Muscle layer of duodenum (tissue), 2 donors: ENCODE results near the gene CDK4.

Experiments
- H3K27ac ChIP-seq: one replicate; pipeline ENCODE4 v1.7.0; 2013; ENCODE audit warnings: mild to moderate bottlenecking, low read length
- H3K27me3 ChIP-seq: one replicate; pipeline ENCODE4 v1.7.0; 2013; ENCODE audit warnings: low read depth, mild to moderate bottlenecking, control low read depth, low read length
- H3K36me3 ChIP-seq, 2 donors: one replicate each; pipeline ENCODE4 v1.7.0; 2013; ENCODE audit warnings: low read length in 2 of 2, control low read depth in 1 of 2, mild to moderate bottlenecking in 1 of 2; ENCODE audit not compliant: insufficient read depth in 2 of 2, control insufficient read depth in 1 of 2
- H3K4me1 ChIP-seq, 2 donors: one replicate each; pipeline ENCODE4 v1.7.0; 2013; ENCODE audit warnings: low read length in 2 of 2, mild to moderate bottlenecking in 2 of 2, control low read depth in 1 of 2, moderate library complexity in 1 of 2; ENCODE audit not compliant: insufficient read depth in 2 of 2, control insufficient read depth in 1 of 2
- H3K4me3 ChIP-seq, 2 donors: one replicate each; pipeline ENCODE4 v1.7.0; 2013; ENCODE audit warnings: low read length in 2 of 2, low read depth in 1 of 2, mild to moderate bottlenecking in 1 of 2
- H3K9me3 ChIP-seq, 2 donors: one replicate each; pipeline ENCODE4 v1.7.0; 2013; ENCODE audit warnings: low read length in 2 of 2, control low read depth in 1 of 2, mild to moderate bottlenecking in 1 of 2; ENCODE audit not compliant: control insufficient read depth in 1 of 2
- donor health status: healthy.

CDK4 gene

GRCh38 chr12:57751788-57752667, at the start of gene CDK4:
Gene CDK4, minus strand, starts transcription at chr12:57752310. Its CDS starts 593 bp downstream, at chr12:57751717.
- H3K4me1 ChIP-seq = peaks cover 16 to 38% of the 10 kb centered on the region in 2 donors

GRCh38 chr12:57800965-57801364, 48.9 kb upstream of the CDK4 start:
- H3K9me3 ChIP-seq = no peaks in the 10 kb centered on the region
- H3K36me3 ChIP-seq = peaks cover 45 to 65% of the 10 kb centered on the region in 2 donors
- no peaks in the 10 kb centered on the region for H3K27me3 ChIP-seq
- H3K4me1 ChIP-seq = peaks cover 0 to 3% of the 10 kb centered on the region in 2 donors
- no peak overlapping the region for H3K4me3 ChIP-seq
- no peak overlapping the region for H3K27ac ChIP-seq

More at GRCh38 chr12:57751788-57752667, at the start of gene CDK4:
- H3K27me3 ChIP-seq = no peaks in the 10 kb centered on the region
- H3K36me3 ChIP-seq = peaks cover 12 to 32% of the 10 kb centered on the region in 2 donors
- peak within 1 kb of the TSS; percentile 90 for H3K27ac ChIP-seq
- H3K4me3 ChIP-seq = peak within 1 kb of the TSS; percentile 83 to 91
- H3K9me3 ChIP-seq = no peaks in the 10 kb centered on the region

- peaks cover 49 to 86% of the 10 kb centered on the region in 2 donors for H3K36me3 ChIP-seq
- H3K27ac ChIP-seq = no peak overlapping the region
- H3K4me1 ChIP-seq = no peaks in the 10 kb centered on the region
- H3K27me3 ChIP-seq = no peaks in the 10 kb centered on the region
- H3K9me3 ChIP-seq = no peaks in the 10 kb centered on the region
- no peak overlapping the region for H3K4me3 ChIP-seq
Observed at GRCh38 chr12:57797933-57798332, 45.8 kb upstream of the CDK4 start.

GRCh38 chr12:57796996-57797395, 44.9 kb upstream of the CDK4 start:
- no peaks in the 10 kb centered on the region for H3K27me3 ChIP-seq
- peaks cover 48 to 86% of the 10 kb centered on the region in 2 donors for H3K36me3 ChIP-seq
- H3K4me1 ChIP-seq = no peaks in the 10 kb centered on the region
- H3K27ac ChIP-seq = no peak overlapping the region
- H3K9me3 ChIP-seq = no peaks in the 10 kb centered on the region
- H3K4me3 ChIP-seq = no peak overlapping the region

- H3K36me3 ChIP-seq = peaks cover 48 to 74% of the 10 kb centered on the region in 2 donors
Observed at GRCh38 chr12:57795354-57795753, 43.2 kb upstream of the CDK4 start.

GRCh38 chr12:57793920-57794319, 41.8 kb upstream of the CDK4 start:
- peaks cover 39 to 60% of the 10 kb centered on the region in 2 donors for H3K36me3 ChIP-seq

More at GRCh38 chr12:57795354-57795753, 43.2 kb upstream of the CDK4 start:
- Histone ChIP-seq H3K9me3 (no peaks in the 10 kb centered on the region), H3K4me1 (no peaks in the 10 kb centered on the region), H3K27me3 (no peaks in the 10 kb centered on the region), H3K4me3 (no peak overlapping the region), H3K27ac (no peak overlapping the region)

GRCh38 chr12:57783861-57784260, 31.8 kb upstream of the CDK4 start:
- H3K27me3 ChIP-seq = no peaks in the 10 kb centered on the region
- no peaks in the 10 kb centered on the region for H3K9me3 ChIP-seq
- peaks cover 16 to 29% of the 10 kb centered on the region in 2 donors for H3K36me3 ChIP-seq
- H3K4me1 ChIP-seq = peaks cover 0 to 16% of the 10 kb centered on the region in 2 donors
- H3K27ac ChIP-seq = no peak overlapping the region
- peak overlapping the region in 1 of 2 donors; percentile 87 for H3K4me3 ChIP-seq

More at GRCh38 chr12:57793920-57794319, 41.8 kb upstream of the CDK4 start:
- H3K9me3 ChIP-seq = no peaks in the 10 kb centered on the region
- H3K27me3 ChIP-seq = no peaks in the 10 kb centered on the region
- H3K4me3 ChIP-seq = no peak overlapping the region
- no peaks in the 10 kb centered on the region for H3K4me1 ChIP-seq
- H3K27ac ChIP-seq = no peak overlapping the region

- Histone ChIP-seq H3K4me3 (peak overlapping the region; percentile 86 to 87), H3K36me3 (peaks cover 16 to 25% of the 10 kb centered on the region in 2 donors), H3K9me3 (no peaks in the 10 kb centered on the region), H3K27ac (no peak overlapping the region), H3K27me3 (no peaks in the 10 kb centered on the region), H3K4me1 (peaks cover 0 to 16% of the 10 kb centered on the region in 2 donors)
Observed at GRCh38 chr12:57783466-57783801, 31.3 kb upstream of the CDK4 start.

GRCh38 chr12:57782608-57783465, 30.7 kb upstream of the CDK4 start, which contains the start of gene TSFM:
Gene TSFM, plus strand, starts transcription at chr12:57782787. Its CDS starts 15 bp downstream, at chr12:57782802.
- peaks cover 16 to 21% of the 10 kb centered on the region in 2 donors for H3K36me3 ChIP-seq

GRCh38 chr12:57782243-57782607, 30.1 kb upstream of the CDK4 start:
- Histone ChIP-seq H3K27ac (no peak overlapping the region), H3K36me3 (peaks cover 15 to 16% of the 10 kb centered on the region in 2 donors), H3K27me3 (no peaks in the 10 kb centered on the region), H3K4me3 (peak overlapping the region; percentile 86 to 87), H3K9me3 (no peaks in the 10 kb centered on the region), H3K4me1 (peaks cover 0 to 16% of the 10 kb centered on the region in 2 donors)

More at GRCh38 chr12:57782608-57783465, 30.7 kb upstream of the CDK4 start, which contains the start of gene TSFM:
- H3K9me3 ChIP-seq = no peaks in the 10 kb centered on the region
- H3K27ac ChIP-seq = peak within 1 kb of the TSS; percentile 50
- peak within 1 kb of the TSS; percentile 86 to 87 for H3K4me3 ChIP-seq
- H3K27me3 ChIP-seq = no peaks in the 10 kb centered on the region
- H3K4me1 ChIP-seq = peaks cover 0 to 16% of the 10 kb centered on the region in 2 donors

- Histone ChIP-seq H3K9me3 (no peaks in the 10 kb centered on the region), H3K27ac (no peak overlapping the region), H3K36me3 (peaks cover 11 to 14% of the 10 kb centered on the region in 2 donors), H3K4me1 (peaks cover 0 to 16% of the 10 kb centered on the region in 2 donors), H3K4me3 (no peak overlapping the region), H3K27me3 (no peaks in the 10 kb centered on the region)
Observed at GRCh38 chr12:57781801-57782200, 29.7 kb upstream of the CDK4 start.
